Neuronal stem cell (in vitro differentiated cells): ENCODE data around the gene SPART.

Experiments used
- DNase-seq: peaks from one replicate; pipeline ENCODE4 v3.0.0-alpha.2; 2013; ENCODE audit warnings: low spot score
- H2AFZ ChIP-seq: one replicate; pipeline ENCODE4 v1.6.1; 2013; ENCODE audit warnings: mild to moderate bottlenecking, low read length, inconsistent platforms
- H2AK5ac ChIP-seq: 2 replicates; pipeline ENCODE4 v1.6.1; 2013; ENCODE audit warnings: low read depth, mild to moderate bottlenecking, inconsistent platforms, low read length, moderate library complexity, mixed read lengths
- H2BK120ac ChIP-seq: 2 replicates; pipeline ENCODE4 v1.6.1; 2013; ENCODE audit warnings: low read depth, mild to moderate bottlenecking, inconsistent platforms, low read length, moderate library complexity, mixed read lengths
- H2BK12ac ChIP-seq: one replicate; pipeline ENCODE4 v1.6.1; 2013; ENCODE audit warnings: low read length, inconsistent platforms
- H2BK15ac ChIP-seq: 2 replicates; pipeline ENCODE4 v1.6.1; 2013; ENCODE audit warnings: mild to moderate bottlenecking, low read length, inconsistent platforms, mixed read lengths
- H2BK5ac ChIP-seq: one replicate; pipeline ENCODE4 v1.6.1; 2013; ENCODE audit warnings: inconsistent platforms, mild to moderate bottlenecking, low read length, moderate library complexity
- H3K14ac ChIP-seq: one replicate; pipeline ENCODE4 v1.6.1; 2013; ENCODE audit warnings: low read length, inconsistent platforms
- H3K18ac ChIP-seq: 2 replicates; pipeline ENCODE4 v1.6.1; 2013; ENCODE audit warnings: low read length, inconsistent platforms
- H3K23ac ChIP-seq: 2 replicates; pipeline ENCODE4 v1.6.1; 2013; ENCODE audit warnings: low read depth, mild to moderate bottlenecking, mixed read lengths, low read length, inconsistent platforms; ENCODE audit not compliant: poor library complexity
- H3K27ac ChIP-seq: replicated peaks from 3 replicates; pipeline ENCODE4 v1.5.1; 2013; ENCODE audit warnings: low read length, inconsistent platforms
- H3K27me3 ChIP-seq, 3 experiments: 2 replicates each; pipeline ENCODE4 v1.6.1; 2013; ENCODE audit warnings: low read length in 3 of 3, mild to moderate bottlenecking in 2 of 3, inconsistent platforms in 1 of 3, low read depth in 1 of 3, mixed read lengths in 1 of 3, moderate library complexity in 1 of 3; ENCODE audit not compliant: control insufficient read depth in 3 of 3, insufficient read depth in 3 of 3
- H3K36me3 ChIP-seq, 2 donors: replicated peaks in 1 of 2; 2 replicates each; pipeline ENCODE4 v1.6.1; 2013; ENCODE audit warnings: low read length in 2 of 2; ENCODE audit not compliant: control insufficient read depth in 2 of 2, insufficient read depth in 2 of 2
- H3K4ac ChIP-seq: 2 replicates; pipeline ENCODE4 v1.6.1; 2013; ENCODE audit warnings: inconsistent platforms, mild to moderate bottlenecking, low read length, moderate library complexity
- H3K4me1 ChIP-seq, 2 donors: 1 replicate in 1 of 2; 2 replicates in 1 of 2; pipeline ENCODE4 v1.6.1; 2013; ENCODE audit warnings: low read length in 2 of 2, low read depth in 1 of 2; ENCODE audit not compliant: control insufficient read depth in 2 of 2, insufficient read depth in 1 of 2
- H3K4me2 ChIP-seq: one replicate; pipeline ENCODE4 v1.6.1; 2013; ENCODE audit warnings: mild to moderate bottlenecking, low read length, inconsistent platforms; ENCODE audit not compliant: insufficient read depth, poor library complexity, severe bottlenecking
- H3K4me3 ChIP-seq, 2 donors: 2 replicates each; pipeline ENCODE4 v1.5.1; 2013; ENCODE audit warnings: low read length in 2 of 2, mild to moderate bottlenecking in 2 of 2, inconsistent platforms in 1 of 2, moderate library complexity in 1 of 2
- H3K79me1 ChIP-seq: one replicate; pipeline ENCODE4 v1.6.1; 2013; ENCODE audit warnings: low read depth, mild to moderate bottlenecking, inconsistent platforms, low read length, moderate library complexity
- H3K9ac ChIP-seq: one replicate; pipeline ENCODE4 v1.6.1; 2013; ENCODE audit warnings: mild to moderate bottlenecking, low read depth, low read length, inconsistent platforms; ENCODE audit not compliant: poor library complexity
- H3K9me3 ChIP-seq, 2 donors: replicated peaks in 1 of 2; 2 replicates each; pipeline versions ENCODE3 to v1.6.1; 2013; ENCODE audit warnings: low read length in 2 of 2, mild to moderate bottlenecking in 2 of 2, inconsistent platforms in 1 of 2, low read depth in 1 of 2, mixed read lengths in 1 of 2, moderate library complexity in 1 of 2; ENCODE audit not compliant: control insufficient read depth in 2 of 2, insufficient read depth in 1 of 2
- H4K8ac ChIP-seq: one replicate; pipeline ENCODE4 v1.6.1; 2013; ENCODE audit warnings: low read depth, mild to moderate bottlenecking, inconsistent platforms, low read length, moderate library complexity
- H4K91ac ChIP-seq: one replicate; pipeline ENCODE4 v1.6.1; 2013; ENCODE audit warnings: low read length, low read depth, mild to moderate bottlenecking, inconsistent platforms; ENCODE audit not compliant: poor library complexity
- WGBS, 2 donors: extraction: QIAGEN DNeasy Blood & Tissue Kit; methylation state at CpG; one replicate each; pipeline ENCODE4 v1.1.7; 2013; ENCODE audit warnings: missing lambda C conversion rate in 2 of 2, mixed read lengths in 1 of 2; ENCODE audit not compliant: insufficient read length in 2 of 2, insufficient replicate concordance in 1 of 2; ENCODE audit errors: extremely low coverage in 2 of 2; 5-methylcytosine and 5-hydroxymethylcytosine counted together

Gene SPART

GRCh38 chr13:36370108-36370429 lies 23.9 kb upstream of the SPART start:
- Histone ChIP-seq H4K8ac (no peak overlapping the region), H2BK12ac (no peak overlapping the region), H3K79me1 (no peaks in the 10 kb centered on the region), H2BK120ac (no peak overlapping the region), H3K4me1 (no peaks in the 10 kb centered on the region), H3K4me3 (peak overlapping the region in 1 of 2 donors; percentile 65), H2AK5ac (no peak overlapping the region), H3K4me2 (no peak overlapping the region), H2AFZ (no peak overlapping the region), H3K18ac (no peak overlapping the region), H3K9me3 (no peaks in the 10 kb centered on the region), H3K14ac (no peak overlapping the region), H2BK5ac (no peak overlapping the region), H4K91ac (no peak overlapping the region), H3K9ac (peak overlapping the region; percentile 30), H3K23ac (no peak overlapping the region), H3K27me3 (no peaks in the 10 kb centered on the region), H3K4ac (no peak overlapping the region), H3K36me3 (peaks cover 0 to 12% of the 10 kb centered on the region in 2 donors), H2BK15ac (no peak overlapping the region), H3K27ac (no peak overlapping the region)
- WGBS, 2 donors = no CpG with 5 or more reads among the region's 6 CpGs
- DNase-seq = no peak

GRCh38 chr13:36369268-36370107 lies 23.3 kb upstream of the SPART start:
- no CpG with 5 or more reads among the region's 8 CpGs for WGBS, 2 donors
- Histone ChIP-seq H3K27me3 (no peaks in the 10 kb centered on the region), H3K9me3 (no peaks in the 10 kb centered on the region), H2BK120ac (no peak overlapping the region), H3K4me3 (no peak overlapping the region), H3K23ac (no peak overlapping the region), H3K4ac (no peak overlapping the region), H2BK12ac (no peak overlapping the region), H3K79me1 (no peaks in the 10 kb centered on the region), H3K36me3 (peaks cover 2 to 12% of the 10 kb centered on the region in 2 donors), H2AK5ac (no peak overlapping the region), H3K27ac (no peak overlapping the region), H3K14ac (no peak overlapping the region), H2BK5ac (no peak overlapping the region), H2BK15ac (no peak overlapping the region), H3K18ac (no peak overlapping the region), H4K91ac (no peak overlapping the region), H2AFZ (no peak overlapping the region), H4K8ac (no peak overlapping the region), H3K4me2 (no peak overlapping the region), H3K4me1 (no peaks in the 10 kb centered on the region), H3K9ac (no peak overlapping the region)
- no peak for DNase-seq

- no peak overlapping the region for H2BK15ac ChIP-seq
- no CpG with 5 or more reads among the region's 4 CpGs for WGBS, 2 donors
Observed at GRCh38 chr13:36366031-36366430, 19.8 kb upstream of the SPART start.

DNA sequence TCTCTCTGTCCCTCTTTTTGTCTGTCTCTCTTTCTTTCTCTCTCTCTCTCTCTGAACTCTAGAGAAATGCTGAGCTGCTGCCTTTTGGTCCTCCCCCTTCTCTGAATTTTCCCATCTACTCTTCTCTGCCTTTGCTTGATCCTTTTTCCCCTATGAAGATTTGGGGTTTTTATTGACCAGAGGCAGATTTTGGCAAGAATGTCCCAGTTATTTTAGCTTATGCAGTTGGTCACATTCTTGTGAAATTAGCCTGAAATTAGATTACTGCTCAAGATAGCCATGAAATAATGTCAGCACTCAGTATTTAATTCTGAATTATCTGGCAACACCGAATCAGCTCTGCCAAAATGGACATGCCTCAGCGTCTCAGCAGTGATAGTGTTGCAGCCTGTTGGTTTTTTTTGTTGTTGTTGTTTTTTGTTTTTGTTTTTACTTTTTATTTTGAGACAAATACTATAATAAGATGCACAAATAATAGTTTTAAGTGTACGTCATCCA lies 17.2 kb upstream of the SPART start:
- no CpG with 5 or more reads among the region's 3 CpGs for WGBS, 2 donors
- Histone ChIP-seq H3K23ac (no peak overlapping the region), H2AK5ac (no peak overlapping the region), H3K9me3 (no peaks in the 10 kb centered on the region), H3K27ac (no peak overlapping the region), H3K79me1 (no peaks in the 10 kb centered on the region), H3K4me3 (no peak overlapping the region), H2BK120ac (no peak overlapping the region), H2BK5ac (no peak overlapping the region), H3K4me1 (no peaks in the 10 kb centered on the region), H2BK12ac (no peak overlapping the region), H2AFZ (no peak overlapping the region), H3K18ac (no peak overlapping the region), H3K27me3 (no peaks in the 10 kb centered on the region), H4K91ac (no peak overlapping the region), H3K4ac (no peak overlapping the region), H3K36me3 (peaks cover 2 to 12% of the 10 kb centered on the region in 2 donors), H3K9ac (no peak overlapping the region), H3K14ac (no peak overlapping the region), H2BK15ac (no peak overlapping the region), H3K4me2 (no peak overlapping the region), H4K8ac (no peak overlapping the region)
- DNase-seq = no peak

More at GRCh38 chr13:36366031-36366430, 19.8 kb upstream of the SPART start:
- Histone ChIP-seq H4K8ac (no peak overlapping the region), H3K4ac (no peak overlapping the region), H2AK5ac (no peak overlapping the region), H3K14ac (no peak overlapping the region), H2BK5ac (no peak overlapping the region), H3K18ac (no peak overlapping the region), H3K4me3 (no peak overlapping the region), H4K91ac (no peak overlapping the region), H3K9me3 (no peaks in the 10 kb centered on the region), H3K9ac (no peak overlapping the region), H3K27me3 (no peaks in the 10 kb centered on the region), H3K4me1 (no peaks in the 10 kb centered on the region), H2BK120ac (no peak overlapping the region), H2BK12ac (no peak overlapping the region), H3K23ac (no peak overlapping the region), H2AFZ (no peak overlapping the region), H3K4me2 (no peak overlapping the region), H3K79me1 (no peaks in the 10 kb centered on the region), H3K27ac (no peak overlapping the region), H3K36me3 (peaks cover 2 to 12% of the 10 kb centered on the region in 2 donors)
- no peak for DNase-seq
